ENCODE data around the gene APOBEC2. TPM values are rescaled to one million over a fixed set of nuclear protein-coding genes. Genes with fewer than 3 reads are reported as not detected.
A peak's percentile ranks its signal among the peaks of the same experiment; 100 is the strongest.

Gene APOBEC2
- total and polyA plus RNA-seq, 2 of the 4 experiments (the other 2 are of a cell fraction): not detected

DNA sequence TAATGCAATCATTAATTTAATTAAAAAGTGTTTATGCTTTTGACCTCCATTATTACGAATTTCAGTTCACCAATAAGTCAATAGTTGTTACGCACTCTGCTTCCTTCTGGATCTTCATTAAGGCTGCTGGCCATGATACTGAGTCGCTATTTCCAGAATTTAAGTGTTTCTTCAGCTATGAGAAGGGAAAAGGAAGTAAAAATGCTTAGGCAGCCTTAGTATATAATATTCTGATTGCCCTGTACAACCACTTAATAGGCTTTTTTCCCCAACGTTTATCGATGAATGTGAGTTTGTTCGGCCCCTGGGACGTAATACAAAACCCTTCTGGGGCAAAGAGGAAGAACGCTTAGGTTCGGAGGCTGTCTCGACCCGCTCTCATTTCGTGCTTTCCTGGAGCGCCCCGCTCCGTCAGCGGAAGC is 18.5 kb downstream of the APOBEC2 start:
- H4K20me1 ChIP-seq (ENCODE audit: insufficient read depth, low read length): peaks cover 10% of the 10 kb centered on the region
- peak overlapping the region; percentile 76 for H3K4me2 ChIP-seq (ENCODE audit: low read depth, low read length)
- H3K79me1 ChIP-seq (ENCODE audit: low read depth in 1 of 2, low read length in 2 of 2): peaks cover 7 to 15% of the 10 kb centered on the region in 2 experiments; a peak in 3 of 4 replicates
- peak overlapping the region; percentile 11 for H2AK9ac ChIP-seq (replicated peaks; ENCODE audit: low read depth, low read length, poor library complexity)
- H3K27ac ChIP-seq (ENCODE audit: insufficient read depth, low read length): peak overlapping the region; percentile 76
- peak overlapping the region; percentile 28; the same call in 1 of the 2 replicates for H2BK120ac ChIP-seq (ENCODE audit: low read depth, low read length)
- no peaks in the 10 kb centered on the region for H3K27me3 ChIP-seq (ENCODE audit: control insufficient read depth, insufficient read depth, low read length)
- ATAC-seq (ENCODE audit: low read depth) (no peak), DNase-seq (peak; percentile 76)
- H3K14ac ChIP-seq (replicated peaks; ENCODE audit: low read depth, low read length): peak overlapping the region; percentile 92
- peak overlapping the region; percentile 23 for H3K18ac ChIP-seq (ENCODE audit: low read depth, low read length)
- H3K9me1 ChIP-seq (ENCODE audit: insufficient read depth, low read length): peaks cover 6% of the 10 kb centered on the region
- H4K5ac ChIP-seq (ENCODE audit: low read depth, low read length): peak overlapping the region; percentile 13
- ChIA-PET POLR2A (ENCODE audit: unreplicated experiment) (interaction anchor here (0.5 kb wide), 1 partner anchor 74 kb away, joined by 3 read pairs; no protein-coding TSS in a partner anchor), CTCF (no interaction called here)
- intact Hi-C loops (cut with micrococcal nuclease): loop anchor here (5.0 kb wide), 2 partner anchors 246 to 611 kb away; no protein-coding TSS in a partner anchor
- H4K8ac ChIP-seq (ENCODE audit: low read depth in 2 of 2, low read length in 2 of 2): peak overlapping the region; percentile 80 to 86
- H3K4me1 ChIP-seq (ENCODE audit: control insufficient read depth, insufficient read depth, low read length): peaks cover 3% of the 10 kb centered on the region
- peak overlapping the region; percentile 78 for H3K9ac ChIP-seq (ENCODE audit: low read depth, low read length)
- peak overlapping the region; percentile 64; the same call in 2 of the 3 replicates for H2BK15ac ChIP-seq (ENCODE audit: low read depth, low read length)
- H3K23ac ChIP-seq (ENCODE audit: low read depth, low read length): peak overlapping the region; percentile 72
- BruUV-seq (replicated peaks): no TSS peak
- H2AK5ac ChIP-seq (ENCODE audit: low read depth, low read length): no peak overlapping the region
- no peaks in the 10 kb centered on the region; the same call in 1 of the 2 replicates for H3K36me3 ChIP-seq (ENCODE audit: control insufficient read depth, insufficient read depth, low read length)
- no peaks in the 10 kb centered on the region for H3K9me3 ChIP-seq (ENCODE audit: control insufficient read depth, insufficient read depth, low read length)
- dilution Hi-C loops (cut with HindIII; ENCODE audit: low sequenced_read_pairs, unreplicated experiment): no loop called here
- H2BK5ac ChIP-seq (ENCODE audit: low read depth, low read length, poor library complexity, severe bottlenecking): peak overlapping the region; percentile 82
- TF ChIP-seq POLR2A (IDR thresholded peaks at IDR 0.05; ENCODE audit: low read depth, low read length) (peak; percentile 83), SMC3 (IDR thresholded peaks at IDR 0.05; ENCODE audit: low read depth, low read length) (no peak), RFX5 (IDR thresholded peaks at IDR 0.05; ENCODE audit: low read depth, low read length) (no peak), MXI1 (IDR thresholded peaks at IDR 0.05; ENCODE audit: borderline replicate concordance, low read depth, low read length) (no peak; the same call in 1 of the 2 replicates), CTCF (conservative IDR thresholded peaks at IDR 0.05; ENCODE audit: low read depth, low read length) (0 out of 2 replicates have a peak, but pooled peaks have one; percentile 14)
- in situ Hi-C loops (cut with MboI; ENCODE audit: low sequenced_read_pairs): no loop called here
- peak overlapping the region; percentile 63 for H3K4me3 ChIP-seq (ENCODE audit: insufficient read depth, low read depth, low read length)
- H4K91ac ChIP-seq (ENCODE audit: insufficient read depth, low read depth, low read length): peak overlapping the region; percentile 84; the same call in 1 of the 2 replicates
- peak overlapping the region; percentile 94 for H2AFZ ChIP-seq (replicated peaks; ENCODE audit: low read length, poor library complexity)
- peak overlapping the region; percentile 93; the same call in 1 of the 2 replicates for H3K4ac ChIP-seq (ENCODE audit: low read depth, low read length)
- H2BK20ac ChIP-seq (ENCODE audit: low read depth, low read length): no peak overlapping the region
- H3K56ac ChIP-seq (ENCODE audit: extremely low read depth, insufficient read depth, low read length): peak overlapping the region; percentile 92
- 2% methylated on average over 11 of the region's 16 CpGs; no CpG with 5 or more reads in 1 of the 2 experiments for WGBS, 2 experiments (ENCODE audit: extremely low coverage in 2 of 2, insufficient read length in 1 of 2)
